ENCODE results near the gene DNM3. TPM values are rescaled to one million over a fixed set of nuclear protein-coding genes. Genes with fewer than 3 reads are reported as not detected.

The DNM3 gene
- total RNA-seq, 1 experiment from 2014 or later, result 2.7 TPM

DNA sequence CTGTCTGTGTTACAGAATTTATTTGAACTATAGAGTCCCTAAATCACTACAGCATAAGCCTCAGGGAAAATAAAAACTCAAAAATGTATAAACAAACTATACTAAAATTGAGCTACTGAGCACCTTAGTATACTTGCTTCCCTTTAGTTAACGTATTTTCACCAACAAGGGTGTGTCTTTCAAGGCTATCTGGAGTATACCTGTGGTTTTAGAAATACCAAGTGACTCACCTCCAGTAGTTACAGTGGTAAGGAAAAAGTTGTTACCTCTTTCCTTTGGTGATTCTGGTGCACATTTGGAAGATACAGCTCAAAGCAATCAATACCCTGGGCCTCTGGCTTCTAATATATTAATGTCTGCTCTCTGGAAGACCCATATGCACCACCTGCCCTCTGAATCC, 511.1 kb downstream of the DNM3 start:
- H4K8ac ChIP-seq (replicated peaks; ENCODE audit: insufficient read length, low read depth, low read length), result no peak overlapping the region
- H3K9me3 ChIP-seq (ENCODE audit: control insufficient read depth, low read depth, low read length), result peaks cover 3% of the 10 kb centered on the region
- H4K5ac ChIP-seq (ENCODE audit: insufficient read length, low read depth, low read length), result no peak overlapping the region
- H3K9ac ChIP-seq (ENCODE audit: extremely low read depth, insufficient read length, low read length), result no peak overlapping the region
- peaks cover 2 to 10% (median 7%) of the 10 kb centered on the region in 3 experiments; a peak in 6 of 7 replicates for H3K36me3 Mint-ChIP-seq (ENCODE audit: insufficient read depth in 1 of 3, low read depth in 3 of 3)
- H4K20me1 ChIP-seq (ENCODE audit: control insufficient read depth, insufficient read depth, insufficient read length), result no peaks in the 10 kb centered on the region
- no peak overlapping the region for H3K4me2 ChIP-seq (ENCODE audit: insufficient read depth, insufficient read length, low read length)
- no peak overlapping the region for H2AK5ac ChIP-seq (ENCODE audit: insufficient read length, low read length)
- H2BK5ac ChIP-seq (ENCODE audit: insufficient read length, low read length), result no peak overlapping the region
- no peak overlapping the region for H3K27ac ChIP-seq (ENCODE audit: insufficient read length, low read depth, low read length)
- no peaks in the 10 kb centered on the region for H3K4me1 ChIP-seq (ENCODE audit: insufficient read depth, low read length)
- TF ChIP-seq, protein P1, sequence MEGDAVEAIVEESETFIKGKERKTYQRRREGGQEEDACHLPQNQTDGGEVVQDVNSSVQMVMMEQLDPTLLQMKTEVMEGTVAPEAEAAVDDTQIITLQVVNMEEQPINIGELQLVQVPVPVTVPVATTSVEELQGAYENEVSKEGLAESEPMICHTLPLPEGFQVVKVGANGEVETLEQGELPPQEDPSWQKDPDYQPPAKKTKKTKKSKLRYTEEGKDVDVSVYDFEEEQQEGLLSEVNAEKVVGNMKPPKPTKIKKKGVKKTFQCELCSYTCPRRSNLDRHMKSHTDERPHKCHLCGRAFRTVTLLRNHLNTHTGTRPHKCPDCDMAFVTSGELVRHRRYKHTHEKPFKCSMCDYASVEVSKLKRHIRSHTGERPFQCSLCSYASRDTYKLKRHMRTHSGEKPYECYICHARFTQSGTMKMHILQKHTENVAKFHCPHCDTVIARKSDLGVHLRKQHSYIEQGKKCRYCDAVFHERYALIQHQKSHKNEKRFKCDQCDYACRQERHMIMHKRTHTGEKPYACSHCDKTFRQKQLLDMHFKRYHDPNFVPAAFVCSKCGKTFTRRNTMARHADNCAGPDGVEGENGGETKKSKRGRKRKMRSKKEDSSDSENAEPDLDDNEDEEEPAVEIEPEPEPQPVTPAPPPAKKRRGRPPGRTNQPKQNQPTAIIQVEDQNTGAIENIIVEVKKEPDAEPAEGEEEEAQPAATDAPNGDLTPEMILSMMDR (conservative IDR thresholded peaks at IDR 0.05), result no peak
- H3K4me1 Mint-ChIP-seq, result peaks cover 9 to 20% of the 10 kb centered on the region in 2 experiments
- H3T11ph ChIP-seq (ENCODE audit: low read length), result no peak overlapping the region
- no peak overlapping the region for H3K14ac ChIP-seq (ENCODE audit: insufficient read depth, low read length)
- H3K23me2 ChIP-seq (ENCODE audit: insufficient read length, low read depth, low read length, poor library complexity, severe bottlenecking), result no peaks in the 10 kb centered on the region
- peaks cover 7 to 8% of the 10 kb centered on the region in 2 experiments for H3K9me3 Mint-ChIP-seq
- H2BK20ac ChIP-seq (ENCODE audit: low read depth, low read length, poor library complexity, severe bottlenecking), result no peak overlapping the region
- no CpG with 5 or more reads among the region's 1 CpG for WGBS (ENCODE audit: extremely low coverage, insufficient read length, low lambda C conversion rate)
- no peak overlapping the region for H3K18ac ChIP-seq (ENCODE audit: insufficient read length, low read depth, low read length)
- no peak overlapping the region for H2AFZ ChIP-seq (ENCODE audit: low read length)
- no peak for DNase-seq
- no peak overlapping the region for H2BK12ac ChIP-seq (ENCODE audit: insufficient read length, low read depth, low read length)
- H3K79me1 ChIP-seq (ENCODE audit: insufficient read depth, low read depth, low read length, poor library complexity, severe bottlenecking), result no peaks in the 10 kb centered on the region
- H3K56ac ChIP-seq (ENCODE audit: insufficient read length, low read depth, low read length), result no peak overlapping the region
- no peaks in the 10 kb centered on the region for H3K27me3 ChIP-seq (ENCODE audit: insufficient read depth, low read length)
- no peak overlapping the region for H2BK120ac ChIP-seq (ENCODE audit: low read depth, low read length, poor library complexity, severe bottlenecking)
- H4K91ac ChIP-seq (ENCODE audit: insufficient read length, low read depth, low read length), result no peak overlapping the region
- H3K27me3 Mint-ChIP-seq (ENCODE audit: low read depth), result no peaks in the 10 kb centered on the region
- no peak overlapping the region for H3K23ac ChIP-seq (ENCODE audit: insufficient read length, low read depth, low read length)
- H3K79me2 ChIP-seq (ENCODE audit: insufficient read depth, low read length), result no peaks in the 10 kb centered on the region
- no peak overlapping the region for H3K27ac Mint-ChIP-seq
- no peak overlapping the region for H3K4ac ChIP-seq (ENCODE audit: low read depth, low read length)
- H3K4me3 Mint-ChIP-seq, result no peak overlapping the region
- no peak overlapping the region for H2BK15ac ChIP-seq (ENCODE audit: low read depth, low read length)
